WERI-Rb-1 (cell line): ENCODE data around the gene FRMD4B.

ENCODE experiments used
- DNase-seq: peaks from one replicate; pipeline ENCODE4 v3.0.0-alpha.2; 2020
- H3K27ac ChIP-seq: fragments of 250-450 bp; sonication (Bioruptor Pico); 2 replicates; pipeline ENCODE4 v1.5.1; 2020; ENCODE audit warnings: mild to moderate bottlenecking, moderate library complexity
- H3K27me3 ChIP-seq: fragments of 250-450 bp; sonication (Bioruptor Pico); 2 replicates; pipeline ENCODE4 v1.5.1; 2021; ENCODE audit warnings: mild to moderate bottlenecking, low read depth, moderate library complexity; ENCODE audit not compliant: insufficient read depth, severe bottlenecking
- H3K36me3 ChIP-seq: fragments of 250-450 bp; sonication (Bioruptor Pico); 2 replicates; pipeline ENCODE4 v1.5.1; 2020; ENCODE audit warnings: mild to moderate bottlenecking, moderate library complexity
- H3K4me3 ChIP-seq: 2 replicates; pipeline ENCODE4 v1.5.1; 2011; ENCODE audit warnings: low read depth, mild to moderate bottlenecking, control low read depth, low read length
- H3K9me3 ChIP-seq: fragments of 250-450 bp; sonication (Bioruptor Pico); 2 replicates; pipeline ENCODE4 v1.5.1; 2021; ENCODE audit warnings: mild to moderate bottlenecking, moderate library complexity; ENCODE audit not compliant: severe bottlenecking
- CTCF ChIP-seq: IDR thresholded peaks from 2 replicates; pipeline ENCODE4 v1.5.1; 2011; ENCODE audit warnings: low read depth, mild to moderate bottlenecking, control low read depth, inconsistent platforms, low read length

FRMD4B gene

GRCh38 chr3:69294014-69294766 is 91.7 kb downstream of the FRMD4B start:
- Histone ChIP-seq H3K36me3 (no peaks in the 10 kb centered on the region), H3K4me3 (no peak overlapping the region), H3K9me3 (no peaks in the 10 kb centered on the region), H3K27ac (no peak overlapping the region), H3K27me3 (no peaks in the 10 kb centered on the region)
- no peak for TF ChIP-seq CTCF
- no peak for DNase-seq

- no peaks in the 10 kb centered on the region for H3K27me3 ChIP-seq
- no peaks in the 10 kb centered on the region for H3K9me3 ChIP-seq
- no peak for DNase-seq
- TF ChIP-seq CTCF, result no peak
- H3K36me3 ChIP-seq, result no peaks in the 10 kb centered on the region
- H3K27ac ChIP-seq, result no peak overlapping the region
- no peak overlapping the region for H3K4me3 ChIP-seq
These were observed 92.8 kb downstream of the FRMD4B start for GRCh38 chr3:69292959-69293574.

- H3K27ac ChIP-seq, result no peak overlapping the region
- TF ChIP-seq CTCF, result no peak
- H3K4me3 ChIP-seq, result no peak overlapping the region
- H3K27me3 ChIP-seq, result no peaks in the 10 kb centered on the region
- H3K36me3 ChIP-seq, result no peaks in the 10 kb centered on the region
- H3K9me3 ChIP-seq, result no peaks in the 10 kb centered on the region
- DNase-seq, result no peak
These were observed 93.7 kb downstream of the FRMD4B start for GRCh38 chr3:69292185-69292584.

GRCh38 chr3:69290430-69290829 is 95.5 kb downstream of the FRMD4B start:
- Histone ChIP-seq H3K36me3 (no peaks in the 10 kb centered on the region), H3K9me3 (no peaks in the 10 kb centered on the region), H3K27ac (no peak overlapping the region), H3K27me3 (no peaks in the 10 kb centered on the region), H3K4me3 (no peak overlapping the region)
- TF ChIP-seq CTCF, result no peak
- DNase-seq, result no peak

GRCh38 chr3:69290006-69290405 is 95.9 kb downstream of the FRMD4B start:
- no peaks in the 10 kb centered on the region for H3K27me3 ChIP-seq
- H3K4me3 ChIP-seq, result no peak overlapping the region
- no peaks in the 10 kb centered on the region for H3K36me3 ChIP-seq
- DNase-seq, result no peak
- no peak overlapping the region for H3K27ac ChIP-seq
- no peaks in the 10 kb centered on the region for H3K9me3 ChIP-seq
- no peak for TF ChIP-seq CTCF
